HG03064 (cell line): ENCODE results near the gene LRBA.
"Not testable (repeated sequence)": the region's sequence is repeated elsewhere in the genome, so short reads cannot be mapped to it uniquely, and the experiment has no call there.

Source experiments
- ATAC-seq: cut with Tn5 transposase; IDR thresholded peaks from one replicate; pipeline ENCODE4 v1.9.1; 2021; ENCODE audit warnings: low read depth; ENCODE audit not compliant: unreplicated experiment

LRBA gene

DNA sequence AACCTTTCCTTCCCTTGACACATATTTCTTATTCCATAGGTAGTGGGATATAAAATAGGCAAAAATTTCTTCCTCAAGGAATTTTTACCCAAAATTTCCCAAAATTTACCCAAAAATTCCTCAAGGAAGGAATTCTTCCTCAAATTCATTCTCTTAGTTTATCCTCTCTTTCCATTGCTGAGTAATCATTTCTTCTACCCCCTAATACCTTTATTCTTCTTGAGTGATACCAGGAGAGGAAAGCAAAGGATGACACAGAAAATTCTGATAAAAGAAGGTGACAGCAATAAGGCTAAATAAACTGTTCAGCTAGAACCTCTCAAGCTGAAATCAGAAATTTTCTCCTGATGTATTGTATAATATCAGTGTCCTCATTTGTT, 624.6 kb downstream of the LRBA start:
- ATAC-seq: no peak

DNA sequence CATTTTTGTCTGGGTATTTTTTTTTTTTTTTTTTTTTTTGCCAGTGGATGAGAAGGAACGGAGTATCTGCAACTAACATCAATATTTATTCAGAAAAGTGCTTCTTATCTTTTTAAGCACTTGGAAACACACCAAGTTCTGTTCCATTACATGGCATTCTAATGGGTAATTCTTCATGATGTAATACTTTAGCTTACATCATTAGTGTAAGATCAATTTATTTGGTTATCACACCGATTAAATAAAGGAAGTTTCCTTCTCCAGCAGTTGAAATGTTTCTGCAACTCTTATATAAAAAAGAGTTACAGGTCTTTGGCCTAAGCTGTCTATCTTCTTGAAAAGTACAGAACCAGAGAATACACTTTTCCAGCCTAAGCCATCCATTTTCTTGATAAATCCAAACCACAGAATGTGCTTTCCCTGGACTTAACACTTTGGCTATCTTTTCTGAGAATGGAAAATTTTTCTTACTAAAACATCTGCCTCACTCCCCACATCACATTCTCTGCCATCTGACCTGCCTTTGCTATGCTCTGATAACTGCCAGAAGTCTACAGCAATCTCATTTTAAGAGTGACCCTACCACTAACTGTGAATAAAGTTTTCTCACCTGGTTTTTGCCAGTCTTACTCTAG, 625.1 kb downstream of the LRBA start:
- ATAC-seq: no peak

DNA sequence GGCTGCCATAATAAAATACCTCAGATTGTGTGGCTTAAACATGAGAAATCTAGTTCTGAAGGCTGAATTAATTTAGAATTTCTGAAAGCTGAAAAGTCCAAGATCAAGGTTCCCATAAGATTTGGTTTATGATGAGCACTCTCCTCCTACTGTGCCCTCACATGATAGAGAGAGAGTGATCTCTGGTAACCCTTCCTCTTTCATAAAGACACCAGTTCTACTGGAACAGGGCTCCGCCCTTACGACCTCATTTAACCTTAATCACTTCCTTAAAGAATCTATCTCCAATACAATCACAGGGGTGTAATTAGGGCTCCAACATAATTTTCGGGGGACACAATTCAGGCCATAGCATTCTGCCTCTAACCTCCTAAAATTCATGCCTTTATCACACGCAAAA, 627.1 kb downstream of the LRBA start:
- ATAC-seq: no peak

DNA sequence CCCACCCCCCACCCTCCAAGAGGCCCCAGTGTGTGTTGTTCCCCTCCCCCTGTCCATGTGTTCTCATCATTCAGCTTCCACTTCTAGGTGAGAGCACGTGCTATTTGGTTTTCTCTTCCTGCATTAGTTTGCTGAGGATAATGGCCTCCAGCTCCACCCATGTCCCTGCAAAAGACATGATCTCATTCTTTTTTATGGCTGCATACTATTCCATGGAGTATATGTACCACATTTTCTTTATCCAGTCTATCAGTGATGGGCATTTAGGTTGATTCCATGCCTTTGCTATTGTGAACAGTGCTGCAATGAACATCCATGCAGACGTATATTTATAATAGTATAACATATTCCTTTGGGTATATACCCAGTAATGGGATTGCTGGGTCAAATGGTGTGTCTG, 628.7 kb downstream of the LRBA start:
- not testable (repeated sequence) for ATAC-seq

DNA sequence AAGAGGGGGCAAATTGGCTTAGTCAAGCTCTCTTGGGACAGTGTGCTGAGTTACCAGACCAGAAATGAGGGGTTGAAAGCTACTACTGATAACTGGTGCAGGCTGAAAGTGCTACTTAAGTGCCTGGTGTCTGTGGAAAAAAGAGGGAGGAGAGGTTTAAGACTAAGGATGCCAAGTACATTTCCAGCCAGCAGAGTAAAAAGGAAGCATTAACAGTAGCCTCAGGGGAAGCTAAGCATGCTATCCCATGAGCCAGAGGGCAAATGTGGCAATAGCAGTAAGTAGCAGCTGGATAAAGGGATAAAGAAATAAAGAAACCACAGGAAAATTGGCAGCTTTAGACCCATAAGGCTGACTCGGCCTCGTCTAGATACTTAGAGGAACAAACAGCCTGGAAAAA, 629.5 kb downstream of the LRBA start:
- ATAC-seq: no peak

DNA sequence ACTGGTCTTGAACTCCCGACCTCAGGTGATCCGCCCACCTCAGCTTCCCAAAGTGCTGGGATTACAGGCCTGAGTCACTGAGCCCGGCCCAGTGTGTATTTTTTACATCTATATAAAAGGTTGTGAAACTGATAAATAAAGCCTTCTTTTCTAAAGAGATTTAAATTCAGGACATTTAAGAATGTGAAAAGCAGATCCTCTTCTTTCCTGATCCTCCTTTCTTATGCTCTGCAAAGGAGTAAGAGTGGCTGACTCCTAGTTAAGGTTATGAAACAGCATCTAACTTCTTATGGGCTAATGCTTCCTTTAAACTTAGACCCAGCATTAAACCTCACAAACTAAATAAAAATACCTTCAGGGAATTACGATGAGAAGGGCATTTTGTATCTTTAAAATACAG, 630.8 kb downstream of the LRBA start:
- ATAC-seq: no peak

DNA sequence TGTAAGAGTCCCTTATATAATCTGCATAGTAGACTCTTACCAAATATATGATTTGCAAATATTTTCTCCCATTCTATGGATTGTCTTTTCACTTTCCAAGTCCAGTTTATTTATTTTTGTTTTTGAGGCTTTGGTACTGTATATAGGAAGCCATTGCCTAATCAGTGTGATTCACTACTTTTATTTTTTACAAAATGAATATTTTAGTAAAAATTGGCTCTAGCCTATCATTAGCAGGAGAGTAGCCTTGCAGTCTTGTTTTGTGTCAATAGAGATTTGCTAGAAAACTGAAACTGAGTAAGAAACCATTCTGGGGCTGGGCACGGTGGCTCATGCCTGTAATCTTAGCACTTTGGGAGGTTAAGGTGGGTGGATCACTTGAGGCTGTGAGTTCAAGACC, 633.1 kb downstream of the LRBA start:
- ATAC-seq: no peak

DNA sequence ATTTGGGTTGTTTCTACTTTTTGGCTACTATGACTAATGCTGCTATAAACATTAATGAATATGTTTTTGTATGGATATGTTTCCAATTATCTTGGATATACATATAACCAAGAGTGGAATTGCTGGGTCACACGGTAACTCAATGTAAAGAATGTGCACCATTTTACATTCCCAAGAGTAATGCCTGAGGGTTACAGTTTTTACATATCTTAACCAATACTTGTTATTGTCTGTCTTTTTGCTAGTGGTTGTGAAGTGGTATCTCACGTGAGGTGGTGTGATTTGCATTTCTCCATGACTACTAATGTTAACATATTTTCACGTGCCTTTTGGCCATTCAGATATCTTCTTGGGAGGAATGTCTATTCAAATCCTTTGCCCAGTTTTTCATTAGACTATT, 633.5 kb downstream of the LRBA start:
- no peak for ATAC-seq

DNA sequence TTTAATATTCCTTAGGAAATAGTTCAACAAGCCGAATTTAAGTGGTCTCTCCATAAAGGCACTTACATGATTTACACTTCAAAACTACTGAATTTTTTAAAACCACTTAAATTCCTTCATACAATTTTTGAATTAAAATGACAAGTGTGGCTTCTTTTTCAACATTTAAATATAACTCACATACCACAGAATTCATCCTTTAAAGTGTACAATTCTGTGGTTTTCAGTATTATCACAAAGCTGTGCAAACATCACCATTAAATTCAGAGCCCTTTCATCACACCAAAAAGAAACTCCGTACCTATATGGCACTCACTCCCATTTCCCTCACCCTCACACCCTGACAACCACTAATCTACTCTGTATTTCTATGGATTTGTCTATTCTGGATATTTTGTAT, 634.0 kb downstream of the LRBA start:
- ATAC-seq: no peak

DNA sequence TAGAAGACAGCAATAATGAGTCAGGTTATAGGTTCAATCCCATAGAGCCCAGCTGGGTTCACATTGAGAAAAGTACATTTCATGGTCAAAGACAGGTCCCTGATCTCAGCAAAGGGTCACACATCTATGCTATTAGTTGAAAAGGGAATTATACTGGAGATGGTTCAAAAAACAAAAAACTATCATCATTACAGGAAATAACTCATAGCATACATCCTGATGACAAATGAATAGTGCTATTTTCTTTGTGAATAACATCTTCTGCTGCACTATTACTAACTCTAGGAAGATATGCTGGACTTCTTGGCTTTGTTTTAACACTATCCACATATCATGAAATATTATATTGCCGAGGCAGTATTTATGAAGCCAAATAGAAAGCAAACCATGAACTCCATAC, 635.6 kb downstream of the LRBA start:
- ATAC-seq: no peak

DNA sequence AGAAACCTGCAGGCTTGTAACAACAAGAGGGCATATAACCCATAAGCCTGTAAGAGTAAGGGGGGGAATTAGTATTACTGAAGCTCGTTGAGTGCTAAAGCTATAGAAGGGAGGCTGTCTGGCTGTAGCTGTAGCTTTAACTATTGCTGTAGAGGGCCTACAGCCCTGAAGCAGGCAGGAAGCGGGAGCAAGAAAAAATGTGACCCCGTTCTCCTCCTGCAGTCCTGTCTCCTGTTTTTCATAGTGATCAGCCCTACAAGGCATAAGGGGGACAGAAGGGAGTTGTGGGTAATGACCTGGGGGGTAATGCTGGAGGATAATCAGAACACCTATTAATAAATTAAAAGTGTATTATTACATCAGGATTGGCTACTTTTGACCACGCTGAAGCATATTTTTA, 640.1 kb downstream of the LRBA start:
- no peak for ATAC-seq

DNA sequence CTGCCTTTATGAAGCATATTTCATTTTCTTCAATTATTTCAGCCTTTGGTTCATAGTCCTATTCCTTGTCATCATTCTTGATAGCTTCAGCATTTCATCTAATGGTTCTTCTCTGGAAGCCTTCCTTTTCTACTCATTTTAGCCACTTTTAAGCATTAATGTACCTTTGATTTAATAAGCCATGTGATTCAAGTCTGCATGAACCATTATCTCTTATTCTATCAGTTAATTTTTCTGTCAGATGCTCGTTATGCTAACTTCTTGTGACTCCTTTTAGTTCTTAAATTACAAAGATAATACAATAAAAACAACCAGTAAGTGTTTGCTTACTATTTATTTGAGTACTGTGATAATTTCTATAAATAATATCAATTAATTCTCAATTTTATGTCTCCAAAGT, 643.2 kb downstream of the LRBA start:
- no peak for ATAC-seq

DNA sequence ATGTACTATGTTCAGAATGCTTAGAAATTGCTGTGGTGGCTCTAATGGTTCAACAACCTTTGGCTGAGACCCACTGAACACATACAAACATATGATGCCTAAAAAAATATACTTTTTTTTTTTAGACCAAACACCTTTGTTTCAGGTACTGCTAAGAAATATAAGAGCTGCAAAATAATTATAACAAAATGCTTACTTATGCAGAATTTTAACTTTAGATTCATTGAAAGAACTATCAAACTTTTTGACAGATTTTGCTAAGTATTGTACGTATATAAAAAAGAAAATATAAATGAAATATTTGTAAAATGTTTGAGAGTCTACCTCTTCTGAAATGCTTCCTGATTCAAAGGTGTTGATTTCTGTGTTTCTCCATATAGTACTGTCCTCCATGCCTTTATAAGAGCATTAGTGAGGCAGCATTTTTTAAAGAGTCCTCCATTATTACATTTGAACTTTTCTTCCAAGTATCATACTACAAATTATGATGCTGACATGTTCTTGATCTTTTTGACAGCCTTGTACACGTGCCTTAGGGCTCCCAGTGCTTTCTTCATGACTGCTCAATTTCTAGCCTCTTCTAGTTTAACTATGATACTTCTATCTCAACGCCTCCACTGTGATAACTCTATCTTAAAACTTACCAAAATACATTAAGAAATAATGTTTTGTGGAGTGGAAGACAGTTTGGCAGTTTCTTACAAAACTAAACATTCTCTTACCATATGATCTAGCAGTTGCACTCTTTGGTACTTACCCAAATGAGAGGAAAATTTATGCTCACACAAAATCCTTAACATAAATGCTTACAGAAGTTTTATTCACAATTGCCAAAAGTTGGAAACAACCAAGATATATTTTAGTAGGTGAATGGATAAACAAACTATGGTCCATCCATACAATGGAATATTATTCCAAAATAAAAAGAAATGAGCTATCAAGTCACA, 645.4 kb downstream of the LRBA start:
- ATAC-seq: no peak

DNA sequence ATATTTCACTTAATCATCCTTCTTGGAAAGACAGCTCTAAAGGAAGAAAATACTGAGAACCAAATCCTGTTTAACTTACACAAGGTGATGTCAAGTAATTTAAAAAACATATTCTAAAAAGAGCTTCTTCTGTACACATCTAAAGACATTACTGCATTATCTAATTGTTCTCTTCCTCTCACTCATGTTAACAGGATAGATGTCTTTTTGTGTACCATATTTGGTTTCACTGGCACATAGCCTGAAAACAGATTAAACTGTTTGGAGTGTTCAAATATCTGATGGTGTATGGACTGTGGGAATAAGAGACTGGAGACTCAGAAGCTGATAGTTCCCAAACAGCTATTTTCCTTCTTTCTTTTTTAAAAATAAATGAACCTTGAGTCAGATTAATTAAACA, 646.4 kb downstream of the LRBA start:
- no peak for ATAC-seq

DNA sequence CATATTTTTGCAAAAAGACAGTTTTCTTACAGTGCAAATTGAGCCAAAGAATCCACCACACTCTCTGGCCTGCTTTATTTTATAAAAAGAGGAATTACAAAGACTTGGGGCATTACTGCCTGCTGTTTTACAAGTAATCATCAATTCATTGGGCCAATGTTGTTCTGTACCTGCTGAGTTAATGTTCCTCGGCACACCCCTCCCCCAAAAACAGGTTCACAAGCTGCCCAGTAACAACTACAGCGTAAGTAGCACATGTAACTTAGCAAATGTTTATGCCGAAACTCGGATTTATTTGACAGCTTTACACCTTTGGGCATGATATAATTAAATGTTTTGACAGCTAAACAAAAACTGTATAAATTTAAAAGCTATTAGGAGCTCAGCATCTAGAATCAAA, 647.8 kb downstream of the LRBA start:
- ATAC-seq: no peak

DNA sequence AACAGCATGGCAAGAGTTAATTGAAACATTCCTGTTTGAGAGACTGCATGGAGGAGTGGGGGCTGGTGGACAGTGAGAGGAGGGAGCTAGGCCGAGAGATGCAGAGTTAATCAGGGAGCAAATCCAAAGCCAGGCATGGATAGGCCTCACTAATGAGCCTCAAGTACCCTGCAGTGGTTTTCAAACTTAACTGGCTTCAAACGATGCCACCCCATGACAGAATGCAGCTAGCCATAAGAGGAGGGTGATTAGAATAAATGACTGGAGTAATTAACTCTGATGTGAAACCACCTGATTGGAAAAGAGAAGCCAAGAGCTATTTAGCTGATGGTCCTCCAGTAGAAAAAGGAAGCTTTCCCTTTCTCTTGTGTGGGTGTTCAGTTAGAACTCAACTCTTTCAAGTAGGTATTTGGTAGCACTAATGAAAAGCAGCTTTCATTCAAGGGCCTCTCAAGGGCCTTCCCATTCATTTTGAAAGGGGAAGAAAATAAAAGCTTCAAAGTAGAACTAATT, 648.5 kb downstream of the LRBA start:
- no peak for ATAC-seq

DNA sequence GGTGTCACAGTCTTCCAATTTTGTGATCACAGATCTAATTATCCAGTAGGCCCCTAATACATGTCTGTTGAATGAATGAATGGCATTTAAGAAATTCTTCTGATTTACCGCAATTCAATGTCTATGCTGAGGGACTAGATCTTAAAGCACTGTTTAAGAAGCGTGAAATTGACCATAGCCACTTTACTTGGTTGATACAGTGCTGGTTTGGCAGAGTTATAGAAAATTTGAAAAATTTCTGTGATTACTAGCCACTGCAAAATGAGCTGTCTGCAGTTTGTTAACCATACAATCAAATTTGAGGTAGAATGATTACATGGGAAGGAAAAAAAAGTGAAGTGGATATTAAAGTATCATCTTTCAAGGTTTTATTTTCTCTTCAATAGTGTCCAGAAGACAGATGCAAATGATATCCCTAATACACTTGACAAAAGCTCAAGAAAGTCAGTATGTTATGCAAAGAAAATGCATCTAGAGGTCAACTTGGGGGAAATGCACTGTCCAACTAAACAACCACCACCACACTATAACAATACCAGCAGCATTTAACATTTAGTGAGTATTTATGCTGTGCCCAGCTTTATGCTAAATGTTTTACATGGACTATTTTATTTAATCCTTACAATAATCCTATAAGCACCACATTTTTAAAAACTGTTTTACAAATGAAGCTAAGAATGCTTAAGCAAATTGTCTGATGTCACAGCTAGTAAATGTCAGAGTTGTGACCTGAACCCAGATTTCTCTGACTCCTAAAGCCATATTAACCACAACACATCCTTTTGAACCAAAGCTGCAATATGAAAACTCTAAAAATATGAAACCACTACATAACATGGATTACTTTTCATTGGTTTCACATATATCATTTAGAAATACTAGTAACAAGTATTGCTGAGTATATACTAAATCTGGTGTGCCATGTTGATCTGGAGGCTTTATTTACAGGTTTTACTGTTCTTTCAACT, 651.1 kb downstream of the LRBA start:
- ATAC-seq: no peak

DNA sequence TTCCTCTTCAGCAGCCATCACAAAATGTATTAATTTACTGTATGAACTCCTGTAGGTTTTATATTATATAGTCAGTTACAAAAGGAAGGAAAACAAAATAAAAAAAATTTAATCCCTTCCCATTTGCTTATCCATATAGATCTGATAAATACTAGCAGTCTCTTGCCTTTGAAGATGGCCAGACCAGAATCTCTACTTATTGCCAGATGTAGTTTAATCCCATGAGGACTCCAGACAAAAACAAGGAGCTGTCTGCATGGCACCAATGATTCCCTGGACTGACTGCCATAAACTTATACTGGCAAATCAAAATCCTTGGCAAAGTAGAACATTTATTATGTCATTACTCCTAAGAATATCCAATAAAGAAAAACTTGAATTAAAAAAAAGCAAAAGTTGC, 656.4 kb downstream of the LRBA start:
- ATAC-seq: no peak

DNA sequence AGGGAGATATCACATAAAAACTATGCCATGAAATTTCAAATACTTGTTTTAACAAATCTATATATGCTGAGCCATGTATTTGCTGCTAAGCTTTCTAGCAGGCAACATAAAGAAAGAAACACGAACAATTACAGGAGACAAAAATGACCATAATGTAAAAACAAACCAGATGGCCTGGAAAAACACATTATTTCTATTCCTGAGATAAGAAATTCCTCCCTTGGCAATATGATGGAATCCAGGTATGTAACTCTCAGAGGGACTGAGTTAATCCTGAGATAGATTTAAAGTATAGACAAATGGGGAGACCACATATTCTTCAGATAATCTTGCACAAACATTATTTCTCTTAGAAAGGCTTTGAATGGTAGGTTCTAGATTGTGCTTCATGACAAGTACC, 657.3 kb downstream of the LRBA start:
- ATAC-seq: no peak

DNA sequence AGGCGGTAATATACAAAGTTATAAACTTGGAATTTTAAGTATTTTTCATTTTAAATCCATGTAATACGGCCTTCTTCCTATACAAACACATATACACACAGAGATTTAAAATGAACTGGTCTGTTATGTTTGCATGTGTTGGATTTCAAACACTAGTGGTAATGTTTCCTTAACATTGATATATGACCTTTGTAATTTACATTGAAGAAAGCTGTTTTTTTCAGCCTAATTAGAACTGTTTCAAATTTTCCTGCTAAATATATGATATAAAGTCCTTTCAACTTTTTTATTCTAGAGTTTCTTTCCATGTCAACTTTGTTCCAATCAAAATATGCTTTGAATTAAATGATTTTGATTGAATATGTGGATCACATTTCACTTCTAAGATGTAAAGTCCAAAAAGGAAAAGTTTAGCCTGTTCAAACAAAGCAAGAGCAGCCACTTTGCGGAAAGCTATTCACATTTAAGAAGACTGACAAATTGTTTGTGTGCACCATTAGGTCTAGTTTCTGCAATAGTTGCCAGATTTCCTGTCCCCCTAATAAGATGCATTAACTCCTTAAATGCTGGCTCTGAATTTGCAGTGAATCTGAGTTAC, 659.1 kb downstream of the LRBA start:
- no peak for ATAC-seq
